ENCODE results near the gene SCYGR7. TPM values are rescaled to one million over a fixed set of nuclear protein-coding genes. Genes with fewer than 3 reads are reported as not detected.

Gene SCYGR7
- total and polyA plus RNA-seq, 2 of the 13 experiments (the other 11 are each of a cell fraction or from before 2014, with no cell fraction given): not detected

DNA sequence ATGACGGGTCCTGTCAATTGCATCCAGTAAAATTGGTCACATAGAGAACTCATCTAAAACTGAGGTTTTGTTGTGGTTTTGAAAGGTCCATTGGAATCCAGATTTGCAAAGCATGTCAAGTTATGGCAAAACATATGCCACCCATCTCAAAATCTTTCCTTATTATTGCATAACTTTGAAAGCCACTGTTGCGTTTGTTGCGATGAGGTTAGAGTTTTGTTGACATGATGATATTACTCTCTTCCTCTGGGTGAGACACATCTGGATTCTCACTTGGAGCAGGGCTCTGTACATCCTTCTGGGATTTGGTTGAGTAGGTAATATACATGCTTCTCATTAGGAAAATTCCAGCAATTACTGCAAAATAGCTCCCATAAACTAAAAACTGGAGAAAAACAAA lies 40.9 kb upstream of the SCYGR7 start:
- H3K4me2 ChIP-seq (ENCODE audit: low read depth, low read length): no peak overlapping the region
- no peaks in the 10 kb centered on the region for H4K20me1 ChIP-seq (ENCODE audit: insufficient read depth, low read length)
- FAIRE-seq: no peak
- 95% methylated on average over 3 of the region's 3 CpGs for WGBS (ENCODE audit: low lambda C conversion rate)
- no TSS peak for BruUV-seq (replicated peaks)
- no peaks in the 10 kb centered on the region for H3K27me3 ChIP-seq (ENCODE audit: control insufficient read depth in 1 of 2, insufficient read depth in 2 of 2, low read length in 2 of 2)
- ChIA-PET POLR2A (no interaction called here), CTCF (ENCODE audit: low intra/inter-chr PET ratio, low total read pairs) (no interaction called here)
- H3K79me2 ChIP-seq (ENCODE audit: insufficient read depth, low read length): no peaks in the 10 kb centered on the region
- H3K9me3 ChIP-seq (ENCODE audit: low read length): no peaks in the 10 kb centered on the region
- no peak overlapping the region for H2AFZ ChIP-seq (ENCODE audit: low read length)
- in situ Hi-C loops (cut with HindIII; ENCODE audit: extremely low pct_ligation_motif_present, low pct_unique_long_range_greater_than_20kb): no loop called here
- intact Hi-C loops (cut with micrococcal nuclease; ENCODE audit: unreplicated experiment): no loop called here
- no peaks in the 10 kb centered on the region for H3K36me3 ChIP-seq (replicated peaks in 1 of 2; ENCODE audit: control insufficient read depth in 1 of 2, insufficient read depth in 2 of 2, low read length in 2 of 2)
- no peak for DNase-seq (ENCODE audit: low spot score)
- H3K4me1 ChIP-seq (ENCODE audit: insufficient read depth, low read length): no peaks in the 10 kb centered on the region
- no peak overlapping the region for H3K27ac ChIP-seq (ENCODE audit: extremely low read length, insufficient read depth, low read length)
- no peak for ATAC-seq
- H3K4me3 ChIP-seq (replicated peaks in 1 of 3; ENCODE audit: insufficient read depth in 1 of 3, low read depth in 2 of 3, low read length in 3 of 3): no peak overlapping the region
- no peak overlapping the region for H3K9ac ChIP-seq (ENCODE audit: insufficient read depth, low read depth, low read length)
- no peak for TF ChIP-seq ZNF772 (CRISPR knock-in tag; IDR thresholded peaks at IDR 0.05)
- peak; percentile 65 for TF ChIP-seq CEBPB (IDR thresholded peaks at IDR 0.05; ENCODE audit: borderline replicate concordance, low read depth, low read length)

DNA sequence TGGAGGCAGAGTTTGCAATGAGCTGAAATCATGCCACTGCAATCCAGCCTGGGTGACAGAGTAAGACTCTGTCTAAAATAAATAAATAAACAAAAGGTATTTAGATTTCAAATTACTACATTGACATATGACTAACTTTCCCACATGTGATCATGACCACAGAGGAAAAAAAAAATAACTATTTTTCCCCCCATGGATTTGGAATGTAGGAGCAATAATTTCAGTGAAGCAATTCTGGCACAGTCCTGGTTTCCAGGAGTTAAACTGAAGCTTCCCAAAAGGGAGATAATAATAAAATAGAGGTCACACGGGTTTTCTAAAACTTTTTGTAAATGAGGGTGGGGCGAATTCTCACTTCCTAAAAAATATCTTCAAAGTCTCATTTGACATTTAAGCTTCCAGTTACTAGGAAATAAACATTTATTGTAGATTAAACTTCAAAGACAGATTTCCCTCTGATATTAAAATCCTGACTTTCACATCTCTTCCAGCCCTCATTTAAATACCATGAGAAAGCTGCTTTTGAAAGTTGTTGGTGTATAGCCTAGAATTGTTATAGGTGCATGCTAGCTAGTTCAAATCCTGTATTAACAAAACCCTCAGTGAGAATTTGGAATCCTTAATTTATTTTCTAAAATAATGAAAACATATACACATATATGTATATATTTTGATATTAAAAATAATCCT lies 31.0 kb upstream of the SCYGR7 start:
- FAIRE-seq: no peak
- no peak for ATAC-seq
- Histone ChIP-seq H3K27me3 (ENCODE audit: control insufficient read depth in 1 of 2, insufficient read depth in 2 of 2, low read length in 2 of 2) (no peaks in the 10 kb centered on the region), H3K4me2 (ENCODE audit: low read depth, low read length) (no peak overlapping the region), H3K27ac (ENCODE audit: extremely low read length, insufficient read depth, low read length) (no peak overlapping the region), H3K79me2 (ENCODE audit: insufficient read depth, low read length) (no peaks in the 10 kb centered on the region), H3K36me3 (replicated peaks in 1 of 2; ENCODE audit: control insufficient read depth in 1 of 2, insufficient read depth in 2 of 2, low read length in 2 of 2) (no peaks in the 10 kb centered on the region), H3K4me1 (ENCODE audit: insufficient read depth, low read length) (no peaks in the 10 kb centered on the region), H4K20me1 (ENCODE audit: insufficient read depth, low read length) (no peaks in the 10 kb centered on the region), H3K4me3 (replicated peaks in 1 of 3; ENCODE audit: insufficient read depth in 1 of 3, low read depth in 2 of 3, low read length in 3 of 3) (no peak overlapping the region), H3K9me3 (ENCODE audit: low read length) (no peaks in the 10 kb centered on the region), H2AFZ (ENCODE audit: low read length) (no peak overlapping the region), H3K9ac (ENCODE audit: insufficient read depth, low read depth, low read length) (no peak overlapping the region)
- in situ Hi-C loops (cut with HindIII; ENCODE audit: extremely low pct_ligation_motif_present, low pct_unique_long_range_greater_than_20kb) (no loop called here), intact Hi-C loops (cut with micrococcal nuclease; ENCODE audit: unreplicated experiment) (no loop called here)
- WGBS (ENCODE audit: low lambda C conversion rate): 55% methylated on average over 2 of the region's 2 CpGs
- DNase-seq (ENCODE audit: low spot score): no peak
- ChIA-PET POLR2A (no interaction called here), CTCF (ENCODE audit: low intra/inter-chr PET ratio, low total read pairs) (no interaction called here)
- no TSS peak for BruUV-seq (replicated peaks)
- TF ChIP-seq NBN (conservative IDR thresholded peaks at IDR 0.05) (no peak), ATF5 (CRISPR knock-in tag; IDR thresholded peaks at IDR 0.05; ENCODE audit: low read depth) (no peak), SIX4 (CRISPR knock-in tag; IDR thresholded peaks at IDR 0.05) (no peak), ARID4A (CRISPR knock-in tag; IDR thresholded peaks at IDR 0.05; ENCODE audit: borderline replicate concordance) (no peak), ZNF510 (CRISPR knock-in tag; IDR thresholded peaks at IDR 0.05; ENCODE audit: low read depth) (no peak)
- TF ChIP-seq, protein P1, sequence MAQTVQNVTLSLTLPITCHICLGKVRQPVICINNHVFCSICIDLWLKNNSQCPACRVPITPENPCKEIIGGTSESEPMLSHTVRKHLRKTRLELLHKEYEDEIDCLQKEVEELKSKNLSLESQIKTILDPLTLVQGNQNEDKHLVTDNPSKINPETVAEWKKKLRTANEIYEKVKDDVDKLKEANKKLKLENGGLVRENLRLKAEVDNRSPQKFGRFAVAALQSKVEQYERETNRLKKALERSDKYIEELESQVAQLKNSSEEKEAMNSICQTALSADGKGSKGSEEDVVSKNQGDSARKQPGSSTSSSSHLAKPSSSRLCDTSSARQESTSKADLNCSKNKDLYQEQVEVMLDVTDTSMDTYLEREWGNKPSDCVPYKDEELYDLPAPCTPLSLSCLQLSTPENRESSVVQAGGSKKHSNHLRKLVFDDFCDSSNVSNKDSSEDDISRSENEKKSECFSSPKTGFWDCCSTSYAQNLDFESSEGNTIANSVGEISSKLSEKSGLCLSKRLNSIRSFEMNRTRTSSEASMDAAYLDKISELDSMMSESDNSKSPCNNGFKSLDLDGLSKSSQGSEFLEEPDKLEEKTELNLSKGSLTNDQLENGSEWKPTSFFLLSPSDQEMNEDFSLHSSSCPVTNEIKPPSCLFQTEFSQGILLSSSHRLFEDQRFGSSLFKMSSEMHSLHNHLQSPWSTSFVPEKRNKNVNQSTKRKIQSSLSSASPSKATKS (CRISPR knock-in tag; IDR thresholded peaks at IDR 0.05): no peak
- TF ChIP-seq, protein P2, sequence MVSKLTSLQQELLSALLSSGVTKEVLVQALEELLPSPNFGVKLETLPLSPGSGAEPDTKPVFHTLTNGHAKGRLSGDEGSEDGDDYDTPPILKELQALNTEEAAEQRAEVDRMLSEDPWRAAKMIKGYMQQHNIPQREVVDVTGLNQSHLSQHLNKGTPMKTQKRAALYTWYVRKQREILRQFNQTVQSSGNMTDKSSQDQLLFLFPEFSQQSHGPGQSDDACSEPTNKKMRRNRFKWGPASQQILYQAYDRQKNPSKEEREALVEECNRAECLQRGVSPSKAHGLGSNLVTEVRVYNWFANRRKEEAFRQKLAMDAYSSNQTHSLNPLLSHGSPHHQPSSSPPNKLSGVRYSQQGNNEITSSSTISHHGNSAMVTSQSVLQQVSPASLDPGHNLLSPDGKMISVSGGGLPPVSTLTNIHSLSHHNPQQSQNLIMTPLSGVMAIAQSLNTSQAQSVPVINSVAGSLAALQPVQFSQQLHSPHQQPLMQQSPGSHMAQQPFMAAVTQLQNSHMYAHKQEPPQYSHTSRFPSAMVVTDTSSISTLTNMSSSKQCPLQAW (CRISPR knock-in tag; IDR thresholded peaks at IDR 0.05): no peak
